GM06990 (cell line): ENCODE results near the gene ZFP3.
"Not testable (repeated sequence)": the region's sequence is repeated elsewhere in the genome, so short reads cannot be mapped to it uniquely, and the experiment has no call there.

ENCODE experiments used
- DNase-seq: peaks from one replicate; pipeline ENCODE4 v3.0.0-alpha.2; 2011; ENCODE audit not compliant: insufficient read length; ENCODE audit errors: extremely low read depth
- H3K27me3 ChIP-seq: replicated peaks from 2 replicates; pipeline ENCODE4 v1.6.0; 2011; ENCODE audit warnings: low read length; ENCODE audit not compliant: control insufficient read depth, insufficient read depth
- H3K36me3 ChIP-seq: 2 replicates; pipeline ENCODE4 v1.5.1; 2011; ENCODE audit warnings: low read length; ENCODE audit not compliant: control insufficient read depth, insufficient read depth
- H3K4me3 ChIP-seq: replicated peaks from 2 replicates; pipeline ENCODE4 v1.5.1; 2011; ENCODE audit warnings: low read depth, mild to moderate bottlenecking, control low read depth, low read length
- TF ChIP-seq, protein P1 (sequence below): IDR thresholded peaks from 2 replicates; pipeline ENCODE4 v1.5.1; 2011; ENCODE audit warnings: low read length, control low read depth, mild to moderate bottlenecking, inconsistent platforms; ENCODE audit not compliant: insufficient read depth, poor library complexity, severe bottlenecking

Gene ZFP3

GRCh38 chr17:5131146-5131715 is 53.0 kb downstream of the ZFP3 start:
- Histone ChIP-seq H3K36me3 (no peaks in the 10 kb centered on the region), H3K27me3 (no peaks in the 10 kb centered on the region), H3K4me3 (no peak overlapping the region)
- TF ChIP-seq, protein P1, sequence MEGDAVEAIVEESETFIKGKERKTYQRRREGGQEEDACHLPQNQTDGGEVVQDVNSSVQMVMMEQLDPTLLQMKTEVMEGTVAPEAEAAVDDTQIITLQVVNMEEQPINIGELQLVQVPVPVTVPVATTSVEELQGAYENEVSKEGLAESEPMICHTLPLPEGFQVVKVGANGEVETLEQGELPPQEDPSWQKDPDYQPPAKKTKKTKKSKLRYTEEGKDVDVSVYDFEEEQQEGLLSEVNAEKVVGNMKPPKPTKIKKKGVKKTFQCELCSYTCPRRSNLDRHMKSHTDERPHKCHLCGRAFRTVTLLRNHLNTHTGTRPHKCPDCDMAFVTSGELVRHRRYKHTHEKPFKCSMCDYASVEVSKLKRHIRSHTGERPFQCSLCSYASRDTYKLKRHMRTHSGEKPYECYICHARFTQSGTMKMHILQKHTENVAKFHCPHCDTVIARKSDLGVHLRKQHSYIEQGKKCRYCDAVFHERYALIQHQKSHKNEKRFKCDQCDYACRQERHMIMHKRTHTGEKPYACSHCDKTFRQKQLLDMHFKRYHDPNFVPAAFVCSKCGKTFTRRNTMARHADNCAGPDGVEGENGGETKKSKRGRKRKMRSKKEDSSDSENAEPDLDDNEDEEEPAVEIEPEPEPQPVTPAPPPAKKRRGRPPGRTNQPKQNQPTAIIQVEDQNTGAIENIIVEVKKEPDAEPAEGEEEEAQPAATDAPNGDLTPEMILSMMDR: no peak
- DNase-seq: no peak

DNA sequence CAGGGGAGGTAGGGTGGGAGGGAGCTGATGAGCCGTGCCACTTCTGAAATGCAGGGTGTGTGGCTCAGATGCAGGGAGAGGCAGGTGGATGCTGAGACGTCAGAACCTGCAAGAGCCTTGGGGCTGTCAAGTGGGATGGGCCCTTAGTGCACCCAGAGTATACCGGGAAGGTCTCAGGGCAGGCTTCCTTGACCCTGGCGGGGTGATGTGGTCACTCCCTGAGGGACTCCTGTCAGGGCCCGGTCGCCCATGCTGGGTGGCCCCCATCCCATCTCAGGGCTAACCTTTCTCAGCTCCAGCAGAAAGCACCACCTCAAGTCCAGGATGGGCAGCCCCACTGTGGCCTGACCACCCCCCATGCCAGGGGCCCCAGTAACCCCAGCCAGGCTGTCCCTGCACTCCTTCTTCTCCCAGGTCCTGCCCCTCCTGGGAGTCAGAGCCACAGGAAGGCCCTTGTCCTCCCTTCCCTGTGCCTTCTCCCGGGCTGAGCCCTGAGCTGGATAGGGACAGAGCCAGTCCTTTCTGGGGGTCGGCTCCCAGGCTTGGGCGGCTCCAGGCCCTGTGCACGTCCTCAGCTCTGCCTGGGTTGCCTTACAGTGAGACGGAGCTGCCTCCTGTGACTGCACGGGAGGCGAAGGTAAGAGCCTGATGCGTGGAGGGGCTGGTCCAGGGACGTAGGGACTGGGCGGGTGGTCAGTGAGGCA is 53.7 kb downstream of the ZFP3 start:
- not testable (repeated sequence) for H3K36me3 ChIP-seq, H3K27me3 ChIP-seq, DNase-seq

DNA sequence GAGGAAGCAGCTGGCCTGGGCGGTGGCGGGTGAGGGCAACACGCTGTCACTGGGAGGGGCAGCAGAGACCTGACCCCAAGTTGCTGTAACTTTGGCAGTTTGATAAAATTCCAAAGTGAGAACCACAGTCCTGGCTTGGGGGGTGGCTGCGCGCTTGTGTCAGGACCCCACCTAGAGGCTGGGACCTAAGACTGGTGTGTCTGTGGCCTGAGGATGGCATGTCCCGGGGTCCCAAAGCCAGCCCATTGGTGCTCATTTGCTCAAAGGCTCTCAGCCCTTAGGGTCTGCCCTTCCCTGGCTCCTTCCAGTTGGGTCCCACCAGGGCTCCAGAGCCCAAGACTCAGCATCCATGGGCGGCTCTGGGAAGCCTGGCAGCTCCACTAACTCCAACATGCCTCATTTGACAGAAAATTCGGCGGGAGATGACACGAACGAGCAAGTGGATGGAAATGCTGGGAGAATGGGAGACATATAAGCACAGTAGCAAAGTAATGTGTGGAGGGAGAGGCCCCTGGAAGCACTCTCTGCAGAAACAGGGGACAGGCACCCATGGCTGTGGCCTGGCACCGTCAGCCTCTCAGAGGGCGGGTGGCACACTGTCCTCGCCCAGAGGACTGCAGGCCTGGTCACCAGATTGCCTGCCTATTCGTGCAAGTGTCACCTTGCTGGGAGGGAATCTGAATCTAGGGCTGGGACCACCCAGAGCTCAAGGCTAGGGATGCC is 54.4 kb downstream of the ZFP3 start:
- H3K4me3 ChIP-seq, H3K27me3 ChIP-seq, DNase-seq, H3K36me3 ChIP-seq: not testable (repeated sequence)

More for the DNA sequence above, 53.7 kb downstream of the ZFP3 start:
- H3K4me3 ChIP-seq: not testable (repeated sequence)

- TF ChIP-seq, protein P1: no peak
- H3K4me3 ChIP-seq: no peak overlapping the region
- no peaks in the 10 kb centered on the region for H3K27me3 ChIP-seq
- no peaks in the 10 kb centered on the region for H3K36me3 ChIP-seq
- no peak for DNase-seq
Observed at GRCh38 chr17:5133311-5133710, 55.0 kb downstream of the ZFP3 start.

GRCh38 chr17:5133961-5134360 is 55.7 kb downstream of the ZFP3 start:
- not testable (repeated sequence) for H3K4me3 ChIP-seq, H3K27me3 ChIP-seq, DNase-seq, H3K36me3 ChIP-seq

DNA sequence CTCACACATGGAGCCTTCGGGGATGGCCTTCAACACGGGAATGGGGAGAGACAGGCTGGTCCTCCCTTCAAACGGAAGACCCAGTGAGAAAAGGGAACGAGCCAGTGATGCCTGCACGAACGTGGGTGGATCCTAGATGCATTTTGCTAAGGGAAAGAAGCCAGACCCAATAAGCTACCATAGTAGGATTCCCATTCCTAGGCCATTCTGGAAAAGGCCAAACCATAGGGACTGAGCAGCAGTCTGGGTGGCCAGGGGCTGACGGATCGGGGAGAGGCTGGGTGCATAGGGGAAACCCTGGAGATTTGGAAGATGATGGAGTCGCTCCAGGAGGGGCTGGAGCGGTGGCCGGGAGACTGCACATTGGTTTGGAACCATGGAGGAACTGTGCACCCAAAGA is 56.3 kb downstream of the ZFP3 start:
- H3K27me3 ChIP-seq, H3K4me3 ChIP-seq, DNase-seq, H3K36me3 ChIP-seq: not testable (repeated sequence)

DNA sequence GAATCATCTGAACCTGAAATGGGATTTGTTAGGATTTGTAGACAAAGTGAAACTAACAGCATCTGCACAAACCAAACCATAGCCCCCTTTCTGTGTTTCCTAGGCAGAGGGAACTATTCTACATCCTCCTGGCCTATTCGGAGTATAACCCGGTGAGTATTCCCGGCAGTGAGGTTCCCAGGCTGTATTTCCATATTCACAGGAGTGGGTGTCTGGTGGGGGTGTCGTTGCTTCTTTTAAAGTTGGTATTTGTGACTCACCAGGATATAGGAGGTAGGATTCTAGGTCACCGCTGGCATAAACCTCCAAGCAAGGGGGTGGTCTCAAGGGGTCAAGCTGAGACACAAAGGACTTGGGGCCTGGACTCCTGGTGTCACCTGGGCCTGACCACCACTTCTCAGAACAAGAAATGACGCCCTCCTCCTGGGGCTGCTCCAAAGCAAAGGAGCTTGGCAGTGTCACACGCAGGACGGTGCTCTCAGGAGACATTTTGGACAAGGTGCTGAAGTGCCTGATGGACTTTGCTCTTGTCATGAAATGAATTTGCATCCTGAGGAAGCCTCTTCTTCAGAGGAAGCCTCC is 57.0 kb downstream of the ZFP3 start:
- not testable (repeated sequence) for H3K4me3 ChIP-seq, DNase-seq, H3K36me3 ChIP-seq, H3K27me3 ChIP-seq

DNA sequence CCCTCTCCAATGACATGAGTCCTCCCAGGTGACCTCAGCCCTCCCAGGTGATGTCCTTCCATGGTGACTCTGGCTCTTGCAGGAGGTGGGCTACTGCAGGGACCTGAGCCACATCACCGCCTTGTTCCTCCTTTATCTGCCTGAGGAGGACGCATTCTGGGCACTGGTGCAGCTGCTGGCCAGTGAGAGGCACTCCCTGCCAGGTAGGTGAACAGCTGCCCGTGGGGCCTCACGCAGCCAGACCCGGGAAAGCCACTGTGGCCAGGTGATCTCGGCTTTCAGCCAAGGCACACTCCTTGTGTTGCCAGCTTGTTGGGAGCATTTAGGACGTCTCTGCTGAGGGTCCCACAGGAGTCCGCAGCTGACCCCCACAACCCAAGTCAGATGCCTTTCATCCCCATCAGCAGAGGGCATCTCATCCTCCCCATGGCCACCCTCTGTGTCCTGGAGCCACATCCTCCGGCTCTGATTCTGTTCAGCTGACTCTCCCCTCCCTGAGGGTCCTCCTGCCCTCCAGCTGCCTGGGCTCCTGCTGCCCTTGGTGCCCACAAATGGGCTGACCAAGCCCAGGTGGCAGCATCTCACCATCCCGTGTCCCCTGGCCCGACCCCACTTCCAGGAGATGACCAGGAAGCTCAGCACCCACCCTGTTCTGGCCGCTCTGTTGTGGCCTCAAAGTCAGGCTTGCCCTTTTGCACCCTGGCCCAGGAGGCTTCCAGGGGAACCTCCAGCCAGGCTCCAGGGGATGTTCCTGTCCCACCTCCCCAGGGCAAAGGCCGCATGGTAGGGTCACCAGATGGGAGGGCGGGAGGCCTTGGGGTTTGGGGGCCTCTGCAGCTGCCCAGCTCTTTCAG is 57.7 kb downstream of the ZFP3 start:
- H3K36me3 ChIP-seq: no peaks in the 10 kb centered on the region
- DNase-seq: no peak
- no peaks in the 10 kb centered on the region for H3K27me3 ChIP-seq
- TF ChIP-seq, protein P1: no peak
- H3K4me3 ChIP-seq: no peak overlapping the region

DNA sequence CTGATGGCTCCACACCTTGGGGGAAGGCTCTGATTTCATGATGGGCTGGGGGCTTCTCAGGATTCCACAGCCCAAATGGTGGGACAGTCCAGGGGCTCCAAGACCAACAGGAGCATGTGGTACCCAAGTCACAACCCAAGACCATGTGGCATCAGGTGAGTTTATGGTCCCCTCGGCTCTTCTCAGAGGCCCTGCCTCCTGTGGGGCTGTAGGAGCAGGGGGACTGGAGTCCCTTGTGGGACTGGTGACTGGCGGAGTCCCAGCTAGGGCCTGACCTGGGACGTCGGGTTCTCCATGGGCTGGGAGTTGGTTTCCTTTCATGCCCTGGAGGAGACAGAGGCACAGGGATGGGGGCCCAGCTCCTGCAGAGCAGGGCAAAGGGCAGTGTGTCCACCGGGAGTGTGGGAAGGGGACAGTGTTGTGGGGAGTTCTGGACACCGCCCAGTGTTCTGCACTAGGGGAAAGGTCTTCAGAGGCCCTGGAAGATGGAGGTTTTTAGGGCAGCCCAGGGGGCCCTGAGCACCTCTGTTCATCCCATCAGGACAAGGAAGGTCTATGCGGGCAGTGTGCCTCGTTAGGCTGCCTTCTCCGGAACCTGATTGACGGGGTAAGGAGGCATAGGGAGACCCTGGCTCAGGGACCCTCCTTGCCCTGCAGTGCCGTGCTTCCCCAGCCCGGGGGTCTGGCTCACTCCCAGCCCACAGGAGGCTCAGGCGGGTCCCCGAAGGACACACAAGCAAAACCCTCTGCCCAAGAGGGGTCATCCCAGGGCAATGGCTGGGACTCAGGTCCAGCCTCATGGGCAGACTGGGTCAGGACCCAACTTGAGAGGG is 58.5 kb downstream of the ZFP3 start:
- not testable (repeated sequence) for DNase-seq

More for the DNA sequence above, 58.5 kb downstream of the ZFP3 start:
- H3K36me3 ChIP-seq, H3K27me3 ChIP-seq, H3K4me3 ChIP-seq: not testable (repeated sequence)
